ENCODE measurements around the gene CARMIL1. TPM values are rescaled to one million over a fixed set of nuclear protein-coding genes. Genes with fewer than 3 reads are reported as not detected.

The CARMIL1 gene
- total RNA-seq, 1 donor from 2014 or later: 14.0 TPM

- DNase-seq: no peak
These were observed 245.4 kb downstream of the CARMIL1 start for GRCh38 chr6:25524542-25524941.

DNA sequence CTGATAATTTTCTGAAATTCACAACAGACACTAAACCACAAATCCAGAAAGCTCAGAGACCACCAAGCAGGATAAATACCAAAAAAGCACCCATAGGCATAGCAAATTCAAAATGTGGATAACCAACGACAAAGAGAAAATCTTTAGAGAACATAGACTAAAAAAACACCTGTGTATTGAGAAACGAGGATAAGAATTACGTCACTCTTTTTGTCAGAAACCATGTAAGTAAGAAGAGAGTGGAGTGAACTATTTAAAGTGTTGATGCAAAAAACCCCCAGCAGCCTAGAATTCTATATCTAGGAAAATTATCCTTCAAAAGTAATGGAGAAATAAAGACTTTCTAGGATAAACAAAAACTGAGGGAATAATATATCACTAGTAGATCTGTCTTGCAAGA lies 245.9 kb downstream of the CARMIL1 start:
- DNase-seq: no peak

- DNase-seq: no peak
These were observed 255.9 kb downstream of the CARMIL1 start for GRCh38 chr6:25534942-25535631.

- no peak for DNase-seq
These were observed 256.6 kb downstream of the CARMIL1 start for GRCh38 chr6:25535632-25536225.

GRCh38 chr6:25536781-25537180 lies 257.6 kb downstream of the CARMIL1 start:
- DNase-seq: no peak

GRCh38 chr6:25537349-25538018 lies 258.3 kb downstream of the CARMIL1 start:
- no peak for DNase-seq

- no peak for DNase-seq
These were observed 262.1 kb downstream of the CARMIL1 start for GRCh38 chr6:25541228-25541627.

DNA sequence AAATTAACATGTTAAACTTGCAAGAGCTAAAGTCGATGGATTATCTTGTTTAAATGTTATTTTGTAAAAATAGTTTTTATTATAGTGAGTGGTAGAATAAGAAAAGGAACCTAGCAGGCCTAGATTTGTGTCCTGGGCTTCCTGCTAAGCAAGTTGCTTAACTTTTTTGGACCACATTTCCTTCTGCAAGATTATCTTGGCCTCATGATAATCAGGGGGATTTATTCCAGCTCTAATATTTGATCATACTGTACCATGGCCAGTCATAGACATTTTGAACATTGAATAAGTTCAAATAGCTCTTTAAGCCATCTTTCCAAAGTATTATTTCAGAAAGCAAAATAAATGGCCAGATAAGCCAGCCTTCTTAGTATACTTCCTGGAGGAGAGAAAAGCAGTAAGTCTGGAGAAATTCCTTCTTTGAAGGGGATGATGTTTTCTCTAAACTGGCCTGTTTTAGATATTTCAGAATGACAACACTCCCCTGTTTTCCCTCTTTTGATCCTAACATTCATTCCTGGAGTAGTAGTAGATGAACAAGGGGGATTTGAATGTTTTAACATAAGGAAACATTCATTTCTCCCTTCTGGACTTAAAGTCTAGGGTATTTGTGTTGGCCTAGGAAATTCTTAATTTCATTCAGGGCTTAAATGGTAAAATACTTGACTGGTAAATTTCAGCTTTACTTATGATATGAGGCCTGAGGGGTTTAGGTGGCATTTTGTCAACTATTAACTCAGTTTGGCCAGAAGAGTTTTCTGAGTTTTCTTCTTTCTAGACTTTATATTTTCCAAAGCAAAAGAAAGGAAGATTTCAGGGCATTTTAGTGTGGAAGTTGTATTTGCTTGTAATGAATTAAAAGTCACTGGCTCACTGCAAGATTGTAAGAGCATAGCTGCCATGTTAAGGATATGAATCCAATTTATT lies 264.1 kb downstream of the CARMIL1 start:
- DNase-seq: peak; percentile 12

DNA sequence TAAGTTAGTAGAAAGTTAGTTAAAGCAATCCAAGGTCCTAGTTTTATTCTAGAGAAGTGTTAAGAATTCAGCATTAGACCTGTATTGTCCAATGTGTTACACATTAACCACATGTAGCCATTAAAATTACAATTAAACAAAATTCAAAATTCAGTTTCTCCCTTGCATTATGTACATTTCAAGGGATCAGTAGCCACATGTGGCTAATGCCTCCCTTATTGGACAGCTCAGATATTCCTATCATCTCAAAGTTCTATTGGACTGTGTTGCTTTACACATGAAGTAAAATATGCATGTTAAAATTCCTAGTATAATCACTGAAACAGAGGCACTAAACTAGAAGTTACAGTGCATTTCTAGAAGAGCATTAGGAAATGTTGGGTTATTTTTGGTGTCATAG lies 265.7 kb downstream of the CARMIL1 start:
- no peak for DNase-seq

- peak; percentile 16 for DNase-seq
These were observed 268.6 kb downstream of the CARMIL1 start for GRCh38 chr6:25547797-25548196.

DNA sequence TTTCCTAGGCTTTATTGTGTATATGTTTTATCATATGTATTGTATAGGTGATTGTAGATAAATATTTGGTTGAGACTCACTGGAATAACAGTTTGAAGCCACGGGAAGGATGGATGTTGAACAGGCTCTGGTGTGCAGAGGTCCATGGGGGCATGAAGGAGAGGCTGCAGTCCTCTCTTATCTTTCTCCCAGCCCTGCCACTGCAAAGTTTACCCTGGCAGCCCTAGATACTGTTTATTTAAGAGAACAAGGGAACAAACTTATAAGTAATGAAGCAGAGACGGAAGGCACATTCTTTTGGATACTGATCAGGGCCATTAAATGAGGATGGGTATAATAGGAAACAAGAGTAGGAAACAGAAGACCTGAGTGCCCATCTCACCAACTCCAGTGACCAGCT lies 269.3 kb downstream of the CARMIL1 start:
- DNase-seq: no peak

- DNase-seq: no peak
These were observed 271.5 kb downstream of the CARMIL1 start for GRCh38 chr6:25550631-25551030.

DNA sequence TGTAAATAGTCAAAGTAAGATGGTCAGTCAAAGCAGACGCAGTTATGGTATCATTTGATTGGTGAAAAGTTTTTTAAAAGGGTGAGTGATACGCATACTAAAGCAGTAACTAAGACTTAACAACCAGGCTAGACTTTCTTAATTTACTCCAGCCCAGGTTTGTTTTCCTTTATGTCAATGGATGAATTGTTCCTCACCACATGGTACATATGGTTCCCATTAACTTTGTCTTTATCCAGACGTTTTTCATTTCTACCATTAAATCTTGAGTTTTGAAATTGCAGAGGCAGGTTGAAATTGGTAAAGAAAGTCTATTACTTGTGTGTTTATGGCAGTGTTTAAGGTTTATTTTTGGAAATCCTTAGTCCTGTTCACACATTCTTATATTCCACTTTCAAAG lies 274.3 kb downstream of the CARMIL1 start:
- peak; percentile 54 for DNase-seq

- no peak for DNase-seq
These were observed 276.0 kb downstream of the CARMIL1 start for GRCh38 chr6:25555188-25555587.

GRCh38 chr6:25556516-25556915 lies 277.3 kb downstream of the CARMIL1 start:
- peak; percentile 88 for DNase-seq

DNA sequence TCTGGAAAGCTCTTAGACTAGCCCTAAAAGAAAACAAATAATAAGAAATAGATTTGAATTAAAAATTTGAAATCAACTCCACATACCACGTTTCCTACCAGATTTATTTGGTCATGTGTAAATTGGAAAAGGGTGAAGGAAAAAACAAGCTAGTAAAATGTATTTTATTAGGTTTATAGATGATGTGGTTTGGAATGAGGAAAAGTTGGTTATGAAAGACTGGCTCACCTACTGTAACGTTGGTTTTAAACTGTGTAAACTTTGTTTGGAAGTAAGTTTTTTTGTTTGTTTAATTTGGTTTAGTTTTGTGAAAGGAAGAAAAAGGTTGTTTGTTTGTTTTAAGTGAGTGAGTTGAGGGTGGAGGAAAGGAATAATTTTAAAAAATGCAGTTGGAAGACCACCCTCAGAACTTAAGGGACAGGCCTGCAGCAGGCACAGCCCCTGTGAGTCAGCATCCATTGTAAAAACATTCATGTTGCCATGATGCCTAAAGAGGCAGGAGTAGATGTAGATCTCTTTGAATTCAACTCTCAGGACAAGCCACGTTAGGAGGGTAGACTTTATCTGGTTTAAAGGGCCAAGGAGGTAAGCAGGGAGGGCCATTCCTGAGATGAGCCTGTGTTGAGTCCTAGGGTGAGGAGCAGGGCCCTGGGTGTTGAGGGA lies 279.1 kb downstream of the CARMIL1 start:
- DNase-seq: no peak

DNA sequence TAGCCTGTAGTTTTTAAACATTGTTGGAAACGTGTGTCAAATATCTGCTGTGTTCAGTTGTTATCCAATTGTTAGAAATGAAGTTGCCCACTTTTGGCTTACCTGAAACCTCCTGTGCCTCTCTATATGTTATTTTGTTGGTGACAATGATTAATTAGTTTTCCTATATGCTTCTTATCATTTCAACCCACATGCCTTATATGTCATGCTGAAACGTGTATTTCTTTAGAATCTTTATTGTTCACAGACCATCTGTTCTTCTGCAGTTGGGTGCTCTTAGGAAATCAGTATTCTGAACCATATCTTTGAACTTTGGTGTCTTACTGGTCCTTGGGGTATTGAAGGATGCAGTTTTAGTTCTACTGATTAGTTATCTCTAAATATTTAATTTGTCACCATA lies 281.7 kb downstream of the CARMIL1 start:
- no peak for DNase-seq

DNA sequence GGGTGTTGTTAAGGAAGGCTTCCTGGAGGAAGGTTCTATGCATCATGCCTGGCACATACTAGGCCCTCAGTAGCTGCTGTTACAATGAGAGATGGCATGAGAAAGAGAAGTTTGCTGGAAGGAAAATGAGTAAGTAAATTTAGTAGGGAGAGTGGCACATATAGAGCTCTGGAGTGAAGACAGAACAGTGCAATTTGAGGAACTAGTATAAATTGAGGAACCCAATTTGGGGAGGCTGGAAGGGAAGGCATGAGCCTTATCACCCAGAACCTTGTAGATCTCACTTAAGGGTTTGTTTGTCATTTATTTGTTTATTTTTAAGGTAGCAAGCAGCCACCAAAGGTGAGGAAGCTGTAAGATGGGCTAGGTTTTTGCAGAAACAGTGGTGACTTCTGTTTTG lies 285.8 kb downstream of the CARMIL1 start:
- no peak for DNase-seq

DNA sequence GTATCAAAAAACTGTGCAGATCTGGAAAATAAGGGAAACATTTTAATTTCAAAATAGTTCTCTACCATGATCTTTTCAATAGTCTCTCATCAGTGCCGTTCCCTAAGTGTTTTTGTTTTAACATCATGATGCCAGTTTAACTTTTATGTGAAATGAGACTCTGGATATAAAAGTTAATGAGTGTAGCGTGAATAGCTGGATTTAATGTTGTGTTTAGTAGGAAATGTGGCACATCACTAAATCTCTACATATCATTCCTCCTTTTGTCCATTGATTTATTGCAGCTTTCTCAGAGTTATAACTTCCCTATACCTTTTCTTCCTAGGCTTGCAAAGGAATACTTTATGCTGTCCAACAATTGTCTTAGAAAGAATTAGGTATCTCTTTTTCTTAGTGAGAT lies 291.4 kb downstream of the CARMIL1 start:
- no peak for DNase-seq

- no peak for DNase-seq
These were observed 297.7 kb downstream of the CARMIL1 start for GRCh38 chr6:25576919-25577318.

GRCh38 chr6:25578538-25578937 lies 299.4 kb downstream of the CARMIL1 start:
- no peak for DNase-seq

GRCh38 chr6:25579391-25579883 lies 300.3 kb downstream of the CARMIL1 start:
- DNase-seq: no peak
